H9 (cell line): ENCODE data around the gene BBX. TPM values are rescaled to one million over a fixed set of nuclear protein-coding genes. Genes with fewer than 3 reads are reported as not detected.
A peak's percentile ranks its signal among the peaks of the same experiment; 100 is the strongest.

Experiments used
- DNase-seq: peaks from one replicate; pipeline ENCODE4 v3.0.0-alpha.2; 2017
- H2AFZ ChIP-seq: one replicate; pipeline ENCODE4 v1.6.1; 2013; ENCODE audit warnings: mild to moderate bottlenecking, low read length, control low read depth, moderate library complexity
- H2AK5ac ChIP-seq: 2 replicates; pipeline ENCODE4 v1.6.1; 2013; ENCODE audit warnings: low read length, control low read depth, mixed read lengths; ENCODE audit not compliant: insufficient read length
- H2BK120ac ChIP-seq: one replicate; pipeline ENCODE4 v1.6.1; 2013; ENCODE audit warnings: low read depth, mild to moderate bottlenecking, low read length, control low read depth, inconsistent platforms; ENCODE audit not compliant: poor library complexity, severe bottlenecking
- H2BK12ac ChIP-seq: 2 replicates; pipeline ENCODE4 v1.6.1; 2013; ENCODE audit warnings: low read length, control low read depth, mixed read lengths, low read depth; ENCODE audit not compliant: insufficient read length
- H2BK15ac ChIP-seq: 2 replicates; pipeline ENCODE4 v1.6.1; 2013; ENCODE audit warnings: low read depth, low read length, control low read depth
- H2BK20ac ChIP-seq: one replicate; pipeline ENCODE4 v1.6.1; 2013; ENCODE audit warnings: low read depth, mild to moderate bottlenecking, low read length, control low read depth, inconsistent platforms; ENCODE audit not compliant: poor library complexity, severe bottlenecking
- H2BK5ac ChIP-seq: 2 replicates; pipeline ENCODE4 v1.6.1; 2013; ENCODE audit warnings: low read length, control low read depth, mixed read lengths; ENCODE audit not compliant: insufficient read length
- H3K14ac ChIP-seq: 2 replicates; pipeline ENCODE4 v1.6.1; 2013; ENCODE audit warnings: low read length, control low read depth; ENCODE audit not compliant: insufficient read depth
- H3K18ac ChIP-seq: 2 replicates; pipeline ENCODE4 v1.6.1; 2013; ENCODE audit warnings: low read depth, mild to moderate bottlenecking, mixed read lengths, low read length, control low read depth; ENCODE audit not compliant: insufficient read length
- H3K23ac ChIP-seq: 2 replicates; pipeline ENCODE4 v1.6.1; 2013; ENCODE audit warnings: low read length, control low read depth, mixed read lengths, low read depth; ENCODE audit not compliant: insufficient read length
- H3K23me2 ChIP-seq: 2 replicates; pipeline ENCODE4 v1.6.1; 2013; ENCODE audit warnings: low read depth, mild to moderate bottlenecking, mixed read lengths, low read length, control low read depth; ENCODE audit not compliant: insufficient read length, poor library complexity, severe bottlenecking
- H3K27ac ChIP-seq: 2 replicates; pipeline ENCODE4 v1.5.1; 2013; ENCODE audit warnings: low read length, control low read depth, mixed read lengths, low read depth; ENCODE audit not compliant: insufficient read length
- H3K27me3 ChIP-seq: 2 replicates; pipeline ENCODE4 v1.6.1; 2013; ENCODE audit warnings: low read length, control low read depth, inconsistent platforms; ENCODE audit not compliant: insufficient read depth
- H3K4ac ChIP-seq: 2 replicates; pipeline ENCODE4 v1.6.1; 2013; ENCODE audit warnings: low read depth, mild to moderate bottlenecking, control low read depth, inconsistent platforms, low read length, moderate library complexity
- H3K4me1 ChIP-seq: 2 replicates; pipeline ENCODE4 v1.6.1; 2013; ENCODE audit warnings: low read length, control low read depth, inconsistent platforms; ENCODE audit not compliant: insufficient read depth
- H3K4me2 ChIP-seq: 2 replicates; pipeline ENCODE4 v1.6.1; 2013; ENCODE audit warnings: low read length, control low read depth, mixed read lengths; ENCODE audit not compliant: insufficient read length, insufficient read depth
- H3K56ac ChIP-seq: 2 replicates; pipeline ENCODE4 v1.6.1; 2013; ENCODE audit warnings: low read depth, mild to moderate bottlenecking, mixed read lengths, low read length, control low read depth; ENCODE audit not compliant: insufficient read length
- H3K79me1 ChIP-seq: 2 replicates; pipeline ENCODE4 v1.6.1; 2013; ENCODE audit warnings: low read depth, mild to moderate bottlenecking, moderate library complexity, low read length, control low read depth, inconsistent platforms; ENCODE audit not compliant: insufficient read depth, poor library complexity, severe bottlenecking
- H3K79me2 ChIP-seq: 2 replicates; pipeline ENCODE4 v1.6.1; 2013; ENCODE audit warnings: low read length, control low read depth, inconsistent platforms; ENCODE audit not compliant: insufficient read depth
- H3K9ac ChIP-seq: 2 replicates; pipeline ENCODE4 v1.6.1; 2013; ENCODE audit warnings: low read length, control low read depth, mixed read lengths; ENCODE audit not compliant: insufficient read length; ENCODE audit errors: extremely low read depth
- H3K9me3 ChIP-seq: one replicate; pipeline ENCODE4 v1.6.1; 2013; ENCODE audit warnings: low read depth, low read length, inconsistent platforms; ENCODE audit not compliant: control insufficient read depth
- H3T11ph ChIP-seq: one replicate; pipeline ENCODE4 v1.6.1; 2013; ENCODE audit warnings: mild to moderate bottlenecking, low read length, control low read depth, inconsistent platforms
- H4K20me1 ChIP-seq: one replicate; pipeline ENCODE4 v1.6.1; 2013; ENCODE audit not compliant: control insufficient read depth, insufficient read length, insufficient read depth
- H4K5ac ChIP-seq: 2 replicates; pipeline ENCODE4 v1.6.1; 2013; ENCODE audit warnings: low read depth, mild to moderate bottlenecking, mixed read lengths, low read length, control low read depth; ENCODE audit not compliant: insufficient read length
- H4K8ac ChIP-seq: replicated peaks from 2 replicates; pipeline ENCODE4 v1.6.1; 2013; ENCODE audit warnings: low read length, control low read depth, mixed read lengths, low read depth; ENCODE audit not compliant: insufficient read length
- H4K91ac ChIP-seq: 2 replicates; pipeline ENCODE4 v1.6.1; 2013; ENCODE audit warnings: low read depth, mild to moderate bottlenecking, moderate library complexity, mixed read lengths, low read length, control low read depth; ENCODE audit not compliant: insufficient read length
- H3K27ac Mint-ChIP-seq, 3 experiments: 2 replicates in 2 of 3; 3 replicates in 1 of 3; pipeline ENCODE4 v1.8.0; 2020 to 2021; ENCODE audit warnings: mixed read lengths in 3 of 3, mild to moderate bottlenecking in 1 of 3, moderate library complexity in 1 of 3
- H3K27me3 Mint-ChIP-seq: 2 replicates; pipeline ENCODE4 v1.8.0; 2021; ENCODE audit warnings: low read depth, mild to moderate bottlenecking, moderate library complexity, mixed read lengths
- H3K36me3 Mint-ChIP-seq, 3 experiments: 2 replicates in 2 of 3; 3 replicates in 1 of 3; pipeline ENCODE4 v1.8.0; 2020 to 2021; ENCODE audit warnings: low read depth in 3 of 3, mixed read lengths in 3 of 3; ENCODE audit not compliant: insufficient read depth in 1 of 3
- H3K4me1 Mint-ChIP-seq, 2 experiments: 2 replicates each; pipeline ENCODE4 v1.8.0; 2020; ENCODE audit warnings: mixed read lengths in 2 of 2
- H3K4me3 Mint-ChIP-seq, 2 experiments: 2 replicates in 1 of 2; 3 replicates in 1 of 2; pipeline ENCODE4 v1.8.0; 2020 to 2021; ENCODE audit warnings: mild to moderate bottlenecking in 2 of 2, mixed read lengths in 2 of 2, moderate library complexity in 1 of 2
- H3K9me3 Mint-ChIP-seq, 2 experiments: 2 replicates in 1 of 2; 3 replicates in 1 of 2; pipeline ENCODE4 v1.8.0; 2020; ENCODE audit warnings: mild to moderate bottlenecking in 2 of 2, mixed read lengths in 2 of 2, moderate library complexity in 1 of 2
- WGBS: extraction: QIAGEN DNeasy Blood & Tissue Kit; methylation state at CpG from one replicate; pipeline ENCODE4 v1.1.7; 2013; ENCODE audit warnings: missing lambda C conversion rate, low lambda C conversion rate, mixed read lengths; ENCODE audit not compliant: insufficient read length; ENCODE audit errors: extremely low coverage; 5-methylcytosine and 5-hydroxymethylcytosine counted together
- total RNA-seq: library from RNA; stranded (reverse); gene quantifications from 2 replicates; pipeline ENCODE4 v1.2.1, GENCODE V29; 2021
- TF ChIP-seq, protein P1 (sequence below): fragments of 200-600 bp; sonication (generic); conservative IDR thresholded peaks from 3 replicates; pipeline ENCODE4 v1.8.0; 2021; ENCODE audit warnings: antibody characterized with exemption, mild to moderate bottlenecking

BBX gene
- total RNA-seq, 1 experiment from 2014 or later, result 34.8 TPM

DNA sequence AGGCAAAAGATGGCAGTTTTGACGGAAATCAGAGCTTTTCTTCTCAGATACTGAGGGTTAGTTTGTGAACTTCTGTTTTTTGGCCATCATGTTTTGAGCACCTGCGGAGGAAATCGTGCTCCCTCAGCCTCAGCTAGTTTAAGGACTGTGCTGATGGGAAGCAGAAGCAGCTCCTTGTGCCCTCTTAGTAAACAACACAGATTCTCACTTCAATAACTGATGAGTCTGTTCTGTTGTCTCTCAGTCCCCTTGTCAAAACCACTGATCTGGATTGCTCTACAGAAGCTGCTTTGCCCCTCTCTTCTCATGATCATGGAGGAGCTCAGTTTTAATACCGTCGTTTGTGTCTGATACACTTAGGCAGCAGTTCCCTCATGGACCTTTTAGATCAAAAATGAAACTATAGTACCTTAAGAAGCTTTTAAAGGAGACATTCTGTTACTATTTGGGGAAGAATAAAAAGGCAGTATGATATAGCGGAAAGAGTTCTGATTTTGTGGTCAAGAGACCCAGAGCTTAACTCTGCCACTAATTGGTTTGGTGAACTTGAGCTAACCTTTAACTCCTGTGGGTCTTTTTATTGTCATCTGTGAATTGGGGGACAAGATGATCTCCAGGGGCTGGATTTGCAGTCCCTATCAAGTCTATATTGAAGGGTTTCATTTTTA, 152.6 kb downstream of the BBX start:
- H3K79me2 ChIP-seq, result no peaks in the 10 kb centered on the region
- DNase-seq, result no peak
- H3K27ac Mint-ChIP-seq, result peak overlapping the region in 1 of 3 experiments; percentile 30; a peak in 1 of 7 replicates
- no peak overlapping the region for H3K27ac ChIP-seq
- H3K56ac ChIP-seq, result no peak overlapping the region
- no peak overlapping the region for H3K4me3 Mint-ChIP-seq
- H3K4me1 Mint-ChIP-seq, result no peaks in the 10 kb centered on the region; a peak in 1 of 4 replicates
- no peaks in the 10 kb centered on the region for H3K79me1 ChIP-seq
- H2BK120ac ChIP-seq, result no peak overlapping the region
- H3K9me3 ChIP-seq, result no peaks in the 10 kb centered on the region
- no peak overlapping the region for H3T11ph ChIP-seq
- H3K9me3 Mint-ChIP-seq, result no peaks in the 10 kb centered on the region
- TF ChIP-seq, protein P1, sequence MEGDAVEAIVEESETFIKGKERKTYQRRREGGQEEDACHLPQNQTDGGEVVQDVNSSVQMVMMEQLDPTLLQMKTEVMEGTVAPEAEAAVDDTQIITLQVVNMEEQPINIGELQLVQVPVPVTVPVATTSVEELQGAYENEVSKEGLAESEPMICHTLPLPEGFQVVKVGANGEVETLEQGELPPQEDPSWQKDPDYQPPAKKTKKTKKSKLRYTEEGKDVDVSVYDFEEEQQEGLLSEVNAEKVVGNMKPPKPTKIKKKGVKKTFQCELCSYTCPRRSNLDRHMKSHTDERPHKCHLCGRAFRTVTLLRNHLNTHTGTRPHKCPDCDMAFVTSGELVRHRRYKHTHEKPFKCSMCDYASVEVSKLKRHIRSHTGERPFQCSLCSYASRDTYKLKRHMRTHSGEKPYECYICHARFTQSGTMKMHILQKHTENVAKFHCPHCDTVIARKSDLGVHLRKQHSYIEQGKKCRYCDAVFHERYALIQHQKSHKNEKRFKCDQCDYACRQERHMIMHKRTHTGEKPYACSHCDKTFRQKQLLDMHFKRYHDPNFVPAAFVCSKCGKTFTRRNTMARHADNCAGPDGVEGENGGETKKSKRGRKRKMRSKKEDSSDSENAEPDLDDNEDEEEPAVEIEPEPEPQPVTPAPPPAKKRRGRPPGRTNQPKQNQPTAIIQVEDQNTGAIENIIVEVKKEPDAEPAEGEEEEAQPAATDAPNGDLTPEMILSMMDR, result no peak
- no peak overlapping the region for H2AFZ ChIP-seq
- no peaks in the 10 kb centered on the region for H3K27me3 Mint-ChIP-seq
- no peak overlapping the region for H4K91ac ChIP-seq
- no peak overlapping the region for H2BK5ac ChIP-seq
- no peak overlapping the region for H4K5ac ChIP-seq
- H3K23ac ChIP-seq, result no peak overlapping the region
- H3K9ac ChIP-seq, result no peak overlapping the region
- WGBS, result no CpG with 5 or more reads among the region's 6 CpGs
- H4K8ac ChIP-seq, result no peak overlapping the region
- peaks cover 0 to 4% (median 0%) of the 10 kb centered on the region in 3 experiments; a peak in 1 of 7 replicates for H3K36me3 Mint-ChIP-seq
- H3K4me1 ChIP-seq, result no peaks in the 10 kb centered on the region
- H3K4ac ChIP-seq, result no peak overlapping the region
- H2BK12ac ChIP-seq, result no peak overlapping the region
- no peak overlapping the region for H3K4me2 ChIP-seq
- H2BK15ac ChIP-seq, result no peak overlapping the region
- H3K23me2 ChIP-seq, result no peaks in the 10 kb centered on the region
- H2BK20ac ChIP-seq, result no peak overlapping the region
- no peaks in the 10 kb centered on the region for H3K27me3 ChIP-seq
- H3K18ac ChIP-seq, result no peak overlapping the region
- H4K20me1 ChIP-seq, result no peaks in the 10 kb centered on the region
- H3K14ac ChIP-seq, result peak overlapping the region; percentile 5; the same call in 1 of the 2 replicates
- H2AK5ac ChIP-seq, result no peak overlapping the region
